Trophoblast cell (in vitro differentiated cells and primary cell): Measurements from ENCODE around the gene GLB1L3.

Source experiments
- DNase-seq, 2 donors: peaks; one replicate each; pipeline ENCODE4 v3.0.0-alpha.2; 2016
- H2AFZ ChIP-seq: 2 replicates; pipeline ENCODE4 v1.6.1; 2013; ENCODE audit warnings: low read length, moderate library complexity, mild to moderate bottlenecking; ENCODE audit not compliant: insufficient read depth, poor library complexity
- H2AK5ac ChIP-seq: 2 replicates; pipeline ENCODE4 v1.6.1; 2013; ENCODE audit warnings: mild to moderate bottlenecking, low read length
- H2BK120ac ChIP-seq: 2 replicates; pipeline ENCODE4 v1.6.1; 2013; ENCODE audit warnings: low read length, mild to moderate bottlenecking, moderate library complexity; ENCODE audit not compliant: insufficient read depth, poor library complexity
- H2BK12ac ChIP-seq: 2 replicates; pipeline ENCODE4 v1.6.1; 2013; ENCODE audit warnings: mild to moderate bottlenecking, low read length, moderate library complexity
- H2BK5ac ChIP-seq: 2 replicates; pipeline ENCODE4 v1.6.1; 2013; ENCODE audit warnings: low read length, low read depth, moderate library complexity, mild to moderate bottlenecking; ENCODE audit not compliant: poor library complexity
- H3K14ac ChIP-seq: 2 replicates; pipeline ENCODE4 v1.6.1; 2013; ENCODE audit warnings: mild to moderate bottlenecking, low read length
- H3K18ac ChIP-seq: 2 replicates; pipeline ENCODE4 v1.6.1; 2013; ENCODE audit warnings: mild to moderate bottlenecking, low read length
- H3K23ac ChIP-seq: 2 replicates; pipeline ENCODE4 v1.6.1; 2013; ENCODE audit warnings: low read length
- H3K27ac ChIP-seq: 2 replicates; pipeline ENCODE4 v1.5.1; 2013; ENCODE audit warnings: low read depth, mild to moderate bottlenecking, inconsistent platforms, low read length, moderate library complexity
- H3K27me3 ChIP-seq: 2 replicates; pipeline ENCODE4 v1.6.1; 2013; ENCODE audit warnings: inconsistent platforms, mild to moderate bottlenecking, low read length, moderate library complexity; ENCODE audit not compliant: insufficient read depth
- H3K36me3 ChIP-seq, 2 experiments: 1 replicate in 1 of 2; 2 replicates in 1 of 2; pipeline ENCODE4 v1.6.1; 2013; ENCODE audit warnings: low read length in 2 of 2, mild to moderate bottlenecking in 2 of 2, moderate library complexity in 1 of 2; ENCODE audit not compliant: insufficient read depth in 2 of 2, control insufficient read depth in 1 of 2
- H3K4ac ChIP-seq: 2 replicates; pipeline ENCODE4 v1.6.1; 2013; ENCODE audit warnings: low read depth, mild to moderate bottlenecking, low read length, moderate library complexity
- H3K4me1 ChIP-seq, 2 experiments: 1 replicate in 1 of 2; 2 replicates in 1 of 2; pipeline ENCODE4 v1.6.1; 2013; ENCODE audit warnings: low read length in 2 of 2, mild to moderate bottlenecking in 2 of 2, moderate library complexity in 1 of 2; ENCODE audit not compliant: insufficient read depth in 2 of 2, control insufficient read depth in 1 of 2
- H3K4me2 ChIP-seq: 2 replicates; pipeline ENCODE4 v1.6.1; 2013; ENCODE audit warnings: inconsistent platforms, mild to moderate bottlenecking, low read length, moderate library complexity
- H3K4me3 ChIP-seq: 2 replicates; pipeline ENCODE4 v1.5.1; 2013; ENCODE audit warnings: mild to moderate bottlenecking, low read depth, low read length, inconsistent platforms
- H3K79me1 ChIP-seq: one replicate; pipeline ENCODE4 v1.6.1; 2013; ENCODE audit warnings: low read length
- H3K79me2 ChIP-seq: 2 replicates; pipeline ENCODE4 v1.6.1; 2013; ENCODE audit warnings: low read length, mild to moderate bottlenecking; ENCODE audit not compliant: control insufficient read depth, insufficient read depth, poor library complexity
- H3K9ac ChIP-seq: 2 replicates; pipeline ENCODE4 v1.6.1; 2013; ENCODE audit warnings: mild to moderate bottlenecking, low read length
- H3K9me3 ChIP-seq: 2 replicates; pipeline ENCODE4 v1.6.1; 2013; ENCODE audit warnings: low read depth, mild to moderate bottlenecking, control low read depth, inconsistent platforms, low read length; ENCODE audit not compliant: insufficient read depth
- H4K12ac ChIP-seq: 2 replicates; pipeline ENCODE4 v1.6.1; 2013; ENCODE audit warnings: low read depth, mild to moderate bottlenecking, low read length, moderate library complexity
- H4K8ac ChIP-seq: 2 replicates; pipeline ENCODE4 v1.6.1; 2013; ENCODE audit warnings: low read depth, mild to moderate bottlenecking, low read length, moderate library complexity
- H4K91ac ChIP-seq: one replicate; pipeline ENCODE4 v1.6.1; 2013; ENCODE audit warnings: low read depth, mild to moderate bottlenecking, low read length, moderate library complexity
- WGBS: extraction: QIAGEN DNeasy Blood & Tissue Kit; methylation state at CpG from one replicate; pipeline ENCODE4 v1.1.7; 2013; ENCODE audit warnings: missing lambda C conversion rate; ENCODE audit not compliant: insufficient read length, insufficient coverage; ENCODE audit errors: extremely low coverage; 5-methylcytosine and 5-hydroxymethylcytosine counted together

The GLB1L3 gene

DNA sequence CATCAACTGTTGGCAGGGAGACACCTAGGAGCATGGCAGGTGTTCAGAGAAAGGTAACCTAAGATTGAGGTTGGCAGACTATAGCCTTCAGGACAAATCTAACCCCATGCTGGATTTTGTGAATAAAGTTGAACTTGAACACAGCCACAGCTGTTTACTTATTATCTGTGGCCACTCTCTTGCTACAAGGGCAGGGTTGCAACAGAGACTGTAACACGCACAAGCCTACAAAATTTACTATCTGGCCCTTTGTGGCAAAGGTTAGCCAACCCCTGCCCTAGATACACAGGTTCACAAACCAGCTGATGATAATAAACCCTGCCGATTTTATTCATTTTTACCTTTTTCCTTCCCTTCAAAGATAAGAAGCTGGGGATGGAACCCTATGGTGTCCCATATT, 25.5 kb upstream of the GLB1L3 start:
- H2AFZ ChIP-seq, result no peak overlapping the region
- H2AK5ac ChIP-seq, result no peak overlapping the region
- peaks cover 11 to 28% of the 10 kb centered on the region in 2 experiments for H3K36me3 ChIP-seq
- H3K4me2 ChIP-seq, result no peak overlapping the region
- no peak for DNase-seq
- H3K14ac ChIP-seq, result no peak overlapping the region
- H3K4me3 ChIP-seq, result no peak overlapping the region
- no peak overlapping the region for H4K12ac ChIP-seq
- no peak overlapping the region for H2BK12ac ChIP-seq
- H3K23ac ChIP-seq, result no peak overlapping the region
- no peak overlapping the region for H3K4ac ChIP-seq
- H3K4me1 ChIP-seq, result peaks cover 0 to 2% of the 10 kb centered on the region in 2 experiments
- no peak overlapping the region for H3K9ac ChIP-seq
- H3K79me1 ChIP-seq, result peaks cover 3% of the 10 kb centered on the region
- H4K8ac ChIP-seq, result no peak overlapping the region
- no peak overlapping the region for H2BK120ac ChIP-seq
- H4K91ac ChIP-seq, result no peak overlapping the region
- H2BK5ac ChIP-seq, result no peak overlapping the region
- H3K27ac ChIP-seq, result no peak overlapping the region
- H3K9me3 ChIP-seq, result no peaks in the 10 kb centered on the region
- H3K79me2 ChIP-seq, result peaks cover 3% of the 10 kb centered on the region
- WGBS, result no CpG with 5 or more reads among the region's 2 CpGs
- no peak overlapping the region for H3K18ac ChIP-seq
- H3K27me3 ChIP-seq, result no peaks in the 10 kb centered on the region

- Histone ChIP-seq H3K36me3 (peaks cover 2 to 21% of the 10 kb centered on the region in 2 experiments), H3K27ac (no peak overlapping the region), H2AFZ (peak overlapping the region; percentile 77), H2AK5ac (no peak overlapping the region), H4K91ac (no peak overlapping the region), H3K14ac (no peak overlapping the region), H4K12ac (peak overlapping the region; percentile 27), H3K4me3 (peak overlapping the region; percentile 66), H3K4ac (no peak overlapping the region), H3K18ac (no peak overlapping the region), H3K4me1 (peaks cover 0 to 2% of the 10 kb centered on the region in 2 experiments), H2BK5ac (no peak overlapping the region), H2BK12ac (no peak overlapping the region), H3K4me2 (peak overlapping the region; percentile 75), H3K27me3 (no peaks in the 10 kb centered on the region), H3K79me1 (peaks cover 3% of the 10 kb centered on the region), H2BK120ac (no peak overlapping the region), H3K9ac (peak overlapping the region; percentile 6), H3K9me3 (no peaks in the 10 kb centered on the region), H3K79me2 (peaks cover 3% of the 10 kb centered on the region), H4K8ac (peak overlapping the region; percentile 51), H3K23ac (no peak overlapping the region)
- peak in 1 of 2 donors; percentile 51 for DNase-seq
- WGBS, result no CpG with 5 or more reads among the region's 27 CpGs
These were observed 23.6 kb upstream of the GLB1L3 start for GRCh38 chr11:134252346-134253187.

GRCh38 chr11:134253188-134253993, 22.8 kb upstream of the GLB1L3 start, which contains the start of the genes ACAD8 and THYN1:
TSS of gene ACAD8 (plus strand) at chr11:134253568. CDS start at chr11:134253601, 33 bp downstream.
TSS of gene THYN1 (minus strand) at chr11:134253352. CDS start at chr11:134252882, 470 bp downstream.
- H2BK12ac ChIP-seq, result no peak within 1 kb of the TSS
- H3K4me3 ChIP-seq, result peak within 1 kb of the TSS; percentile 93
- peak within 1 kb of the TSS; percentile 23 for H3K4ac ChIP-seq
- peaks cover 0 to 2% of the 10 kb centered on the region in 2 experiments for H3K4me1 ChIP-seq
- H3K18ac ChIP-seq, result peak within 1 kb of the TSS; percentile 88
- peak within 1 kb of the TSS; percentile 86 for H3K4me2 ChIP-seq
- H2BK5ac ChIP-seq, result peak within 1 kb of the TSS; percentile 55
- peak within 1 kb of the TSS; percentile 96 for H4K8ac ChIP-seq
- no peaks in the 10 kb centered on the region for H3K27me3 ChIP-seq
- H4K12ac ChIP-seq, result peak within 1 kb of the TSS; percentile 87
- no peak within 1 kb of the TSS for H3K23ac ChIP-seq
- H3K9me3 ChIP-seq, result no peaks in the 10 kb centered on the region
- peak; percentile 96 to 97 for DNase-seq
- H3K79me1 ChIP-seq, result peaks cover 3% of the 10 kb centered on the region
- peaks cover 3% of the 10 kb centered on the region for H3K79me2 ChIP-seq
- H3K9ac ChIP-seq, result peak within 1 kb of the TSS; percentile 85
- peak within 1 kb of the TSS; percentile 65 for H4K91ac ChIP-seq
- H2AK5ac ChIP-seq, result no peak within 1 kb of the TSS
- peak within 1 kb of the TSS; percentile 100 for H2AFZ ChIP-seq
- peak within 1 kb of the TSS; percentile 81 for H3K14ac ChIP-seq
- WGBS, result no CpG with 5 or more reads among the region's 70 CpGs
- peak within 1 kb of the TSS; percentile 74 for H2BK120ac ChIP-seq
- H3K27ac ChIP-seq, result no peak within 1 kb of the TSS
- peaks cover 2 to 16% of the 10 kb centered on the region in 2 experiments for H3K36me3 ChIP-seq

GRCh38 chr11:134254433-134255183, 21.6 kb upstream of the GLB1L3 start:
- no peak overlapping the region for H3K9ac ChIP-seq
- no peak overlapping the region for H3K23ac ChIP-seq
- peaks cover 0 to 2% of the 10 kb centered on the region in 2 experiments for H3K4me1 ChIP-seq
- H4K8ac ChIP-seq, result no peak overlapping the region
- DNase-seq, result no peak
- H4K12ac ChIP-seq, result no peak overlapping the region
- H3K18ac ChIP-seq, result no peak overlapping the region
- H2BK120ac ChIP-seq, result no peak overlapping the region
- H3K79me1 ChIP-seq, result peaks cover 3% of the 10 kb centered on the region
- H3K4me2 ChIP-seq, result peak overlapping the region; percentile 86
- no peak overlapping the region for H2BK12ac ChIP-seq
- no peaks in the 10 kb centered on the region for H3K9me3 ChIP-seq
- WGBS, result no CpG with 5 or more reads among the region's 3 CpGs
- peaks cover 9 to 15% of the 10 kb centered on the region in 2 experiments for H3K36me3 ChIP-seq
- H3K79me2 ChIP-seq, result peaks cover 3% of the 10 kb centered on the region
- no peak overlapping the region for H2BK5ac ChIP-seq
- H3K4ac ChIP-seq, result no peak overlapping the region
- no peaks in the 10 kb centered on the region for H3K27me3 ChIP-seq
- no peak overlapping the region for H3K14ac ChIP-seq
- H3K4me3 ChIP-seq, result no peak overlapping the region
- no peak overlapping the region for H4K91ac ChIP-seq
- H3K27ac ChIP-seq, result no peak overlapping the region
- H2AK5ac ChIP-seq, result no peak overlapping the region
- no peak overlapping the region for H2AFZ ChIP-seq
